AG20443 (cell line): ENCODE measurements around the gene ASZ1.
A peak's percentile ranks its signal among the peaks of the same experiment; 100 is the strongest.

Source experiments
- DNase-seq: peaks from one replicate; pipeline ENCODE4 v3.0.0; 2012; ENCODE audit warnings: low spot score, mixed read lengths

The ASZ1 gene

GRCh38 chr7:117338020-117338419 is 89.3 kb downstream of the ASZ1 start:
- no peak for DNase-seq

DNA sequence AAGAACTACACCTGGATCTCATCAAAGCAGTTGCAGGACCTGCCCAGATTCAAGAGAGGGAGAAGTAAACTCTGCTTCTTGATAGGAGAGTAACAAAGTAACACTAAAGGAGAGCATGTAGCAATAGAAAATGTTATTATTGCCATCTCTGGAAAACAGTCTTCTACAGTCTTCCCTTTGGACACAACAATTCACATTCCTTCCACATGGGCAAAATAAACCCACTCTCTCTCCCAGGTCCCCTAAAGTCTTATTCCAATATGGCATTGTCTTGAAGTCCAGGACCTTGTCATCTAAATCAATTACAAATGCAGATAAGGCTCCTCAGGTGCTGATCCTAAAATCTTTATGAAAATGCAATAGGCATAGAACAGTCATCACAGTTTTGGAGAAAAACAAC is 94.1 kb downstream of the ASZ1 start:
- no peak for DNase-seq

GRCh38 chr7:117332031-117332430 is 95.3 kb downstream of the ASZ1 start:
- no peak for DNase-seq

DNA sequence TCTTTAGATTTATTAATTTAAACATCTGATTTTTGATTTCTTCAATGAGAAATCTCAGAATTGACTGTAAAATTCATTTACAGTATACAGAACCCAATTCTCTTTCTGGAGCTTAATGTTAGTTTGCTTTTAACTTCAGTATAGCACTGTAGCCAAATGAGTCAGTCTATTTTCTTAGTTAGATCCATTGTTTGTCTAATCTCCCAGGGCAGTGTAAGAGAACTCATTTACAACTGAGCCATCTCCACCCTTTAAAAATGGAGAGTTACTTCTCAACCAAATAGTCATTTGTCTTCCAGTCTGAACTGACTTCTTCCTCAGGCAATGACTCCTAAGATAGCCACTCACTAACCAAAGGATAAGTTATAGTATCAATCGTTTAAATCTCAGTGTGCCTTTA is 101.5 kb downstream of the ASZ1 start:
- no peak for DNase-seq

GRCh38 chr7:117324960-117325359 is 102.3 kb downstream of the ASZ1 start:
- DNase-seq: no peak

DNA sequence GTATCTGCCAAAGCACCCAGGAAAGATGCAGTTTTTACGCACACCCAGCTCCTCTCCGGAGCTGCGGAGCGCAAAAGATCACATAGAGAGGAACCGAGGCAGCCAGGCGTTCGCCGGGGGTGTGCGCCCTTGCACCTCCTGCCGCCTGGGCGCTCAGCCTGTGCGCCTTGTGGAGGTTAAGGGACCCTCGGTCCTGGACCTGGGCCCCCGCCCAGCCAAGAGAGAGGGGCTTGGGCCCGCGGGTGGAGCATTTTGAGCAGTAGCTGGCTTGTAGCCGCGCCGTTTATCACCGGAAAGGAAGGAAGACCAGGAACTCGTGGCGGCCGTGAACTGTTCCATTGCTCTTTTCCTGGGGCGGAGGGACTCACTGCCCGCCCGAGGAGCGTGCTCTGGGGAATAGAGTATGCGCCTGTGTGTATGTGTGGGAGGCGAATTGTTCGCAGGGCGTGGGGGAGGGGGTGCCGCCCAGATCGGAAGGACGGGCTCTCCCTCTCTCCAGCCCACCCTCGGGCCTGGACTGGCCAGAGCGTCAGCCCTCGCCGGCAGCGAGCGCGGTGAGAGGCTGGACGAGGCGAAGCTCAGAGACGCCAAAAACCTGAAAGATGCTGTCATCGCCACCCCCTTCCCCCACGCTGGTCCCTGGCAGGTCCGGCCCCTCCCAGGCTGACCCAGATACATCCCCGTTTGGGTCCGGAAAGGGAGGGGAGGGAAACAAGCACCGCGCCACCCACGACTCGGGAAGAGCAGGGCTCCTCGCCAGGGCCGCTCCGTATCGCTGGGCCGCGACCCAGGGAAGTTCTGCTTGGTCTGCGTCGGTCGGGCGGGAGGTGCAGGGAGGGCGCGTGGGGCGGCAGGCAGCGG is 103.2 kb downstream of the ASZ1 start:
- peak; percentile 54 for DNase-seq

DNA sequence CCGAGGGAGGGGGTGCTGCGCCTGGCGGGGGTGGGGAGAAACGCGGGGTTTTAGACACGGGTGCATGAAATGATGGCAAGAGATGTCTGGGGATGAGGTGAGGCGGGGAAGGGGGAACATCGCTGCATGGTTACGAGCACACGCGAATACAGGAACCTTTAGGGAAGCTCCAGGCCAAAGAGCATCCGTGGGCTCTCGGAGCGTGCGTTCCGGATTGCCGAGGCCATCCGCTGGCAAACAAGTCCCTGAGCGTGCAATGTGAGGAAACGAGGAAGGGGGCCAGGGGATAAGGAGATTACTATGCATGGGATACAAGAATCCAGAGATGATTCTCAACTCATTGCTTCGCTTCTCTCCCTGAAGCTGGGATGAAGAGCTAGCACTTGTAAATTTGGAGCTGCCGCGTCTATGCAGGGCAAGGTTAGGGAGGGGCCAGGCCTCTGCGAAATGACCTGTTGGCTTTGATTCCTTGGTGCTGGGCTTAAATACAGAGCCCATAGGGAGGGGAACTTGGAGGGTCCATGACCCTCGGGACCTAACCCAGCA is 103.9 kb downstream of the ASZ1 start:
- DNase-seq: peak; percentile 33

DNA sequence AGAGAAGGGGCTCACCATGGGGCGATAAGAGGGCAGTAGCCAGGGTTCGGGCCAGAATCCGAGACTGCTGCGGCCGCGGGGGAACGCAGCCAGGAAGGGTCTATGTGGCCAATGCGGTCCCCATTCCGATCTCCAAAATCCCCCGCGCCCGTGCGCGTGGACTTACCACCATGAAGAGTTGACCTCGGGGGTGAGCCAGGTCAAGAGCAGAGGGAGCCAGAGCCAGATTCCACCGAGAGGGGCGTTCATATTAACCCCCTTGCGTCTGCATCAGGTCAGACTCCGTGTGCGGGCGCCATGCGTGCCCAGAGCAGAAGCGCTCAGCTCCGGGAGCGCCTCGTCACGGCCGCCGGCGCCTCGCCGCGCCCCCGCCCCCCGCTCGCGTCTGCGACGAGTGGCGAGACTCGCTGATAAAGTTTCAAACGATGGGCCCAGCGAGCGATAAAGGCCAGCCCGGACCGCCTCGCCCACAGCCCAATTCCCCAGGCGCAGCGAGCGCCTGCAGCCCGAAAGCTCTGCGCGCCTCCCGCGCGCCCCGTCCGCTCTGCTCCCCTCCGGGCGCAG is 104.5 kb downstream of the ASZ1 start, which contains the start of gene WNT2:
WNT2 (minus strand) TSS at position 318 of the 564 bp plus-strand sequence; CDS start at position 249, 69 bp downstream.
- no peak for DNase-seq

DNA sequence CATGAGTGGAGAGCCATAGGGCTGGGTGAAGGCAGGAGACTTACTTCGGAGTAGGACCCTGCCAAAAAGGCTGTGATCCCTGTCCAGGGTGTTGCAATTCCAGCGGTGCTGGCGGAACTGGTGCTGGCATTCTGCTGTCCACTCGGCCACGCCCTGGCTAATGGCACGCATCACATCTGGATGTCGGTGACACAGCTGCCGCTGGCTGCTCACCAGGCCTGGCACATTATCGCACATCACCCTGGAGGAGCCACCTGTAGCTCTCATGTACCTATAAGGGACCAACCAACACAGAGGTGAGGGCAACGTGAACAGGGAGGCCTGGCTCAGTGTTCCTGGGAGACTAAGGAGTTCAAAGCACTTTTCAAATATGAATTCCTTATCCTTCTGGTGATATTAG is 106.8 kb downstream of the ASZ1 start:
- no peak for DNase-seq

DNA sequence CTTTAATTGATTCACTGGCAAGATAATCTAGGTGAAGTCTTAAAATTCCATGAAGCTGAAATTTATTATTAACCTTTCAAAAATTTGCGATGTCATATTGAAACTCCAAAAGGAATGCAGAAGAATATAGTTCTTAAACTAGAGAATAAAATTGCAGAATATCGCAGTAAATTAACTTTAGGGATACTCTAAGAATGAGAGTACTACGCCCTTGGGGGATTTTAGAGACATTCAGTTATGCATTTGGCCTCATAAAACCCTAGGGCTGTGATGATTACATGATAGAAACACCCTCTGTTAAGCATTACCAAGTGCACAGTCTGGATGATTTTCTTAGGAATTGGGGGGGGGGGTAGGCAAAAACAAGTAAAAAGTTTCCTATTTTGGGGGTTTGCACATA is 108.1 kb downstream of the ASZ1 start:
- DNase-seq: no peak

GRCh38 chr7:117313582-117313981 is 113.7 kb downstream of the ASZ1 start:
- DNase-seq: no peak
